HT-29 (cell line): ENCODE results near the gene MYO3B. TPM values are rescaled to one million over a fixed set of nuclear protein-coding genes. Genes with fewer than 3 reads are reported as not detected.
"Not testable (repeated sequence)": the region's sequence is repeated elsewhere in the genome, so short reads cannot be mapped to it uniquely, and the experiment has no call there.

Experiments
- DNase-seq: peaks from one replicate; pipeline ENCODE4 v3.0.0-alpha.2; 2015; ENCODE audit warnings: low spot score
- total RNA-seq: library from RNA; depleted of rRNA; stranded (reverse); fragments of >200 nt; shearing (Covaris generic); gene quantifications from 2 replicates; pipeline ENCODE4 v1.2.3, GENCODE V29; 2014

MYO3B gene
- total RNA-seq, 1 experiment from 2014 or later, result not detected

DNA sequence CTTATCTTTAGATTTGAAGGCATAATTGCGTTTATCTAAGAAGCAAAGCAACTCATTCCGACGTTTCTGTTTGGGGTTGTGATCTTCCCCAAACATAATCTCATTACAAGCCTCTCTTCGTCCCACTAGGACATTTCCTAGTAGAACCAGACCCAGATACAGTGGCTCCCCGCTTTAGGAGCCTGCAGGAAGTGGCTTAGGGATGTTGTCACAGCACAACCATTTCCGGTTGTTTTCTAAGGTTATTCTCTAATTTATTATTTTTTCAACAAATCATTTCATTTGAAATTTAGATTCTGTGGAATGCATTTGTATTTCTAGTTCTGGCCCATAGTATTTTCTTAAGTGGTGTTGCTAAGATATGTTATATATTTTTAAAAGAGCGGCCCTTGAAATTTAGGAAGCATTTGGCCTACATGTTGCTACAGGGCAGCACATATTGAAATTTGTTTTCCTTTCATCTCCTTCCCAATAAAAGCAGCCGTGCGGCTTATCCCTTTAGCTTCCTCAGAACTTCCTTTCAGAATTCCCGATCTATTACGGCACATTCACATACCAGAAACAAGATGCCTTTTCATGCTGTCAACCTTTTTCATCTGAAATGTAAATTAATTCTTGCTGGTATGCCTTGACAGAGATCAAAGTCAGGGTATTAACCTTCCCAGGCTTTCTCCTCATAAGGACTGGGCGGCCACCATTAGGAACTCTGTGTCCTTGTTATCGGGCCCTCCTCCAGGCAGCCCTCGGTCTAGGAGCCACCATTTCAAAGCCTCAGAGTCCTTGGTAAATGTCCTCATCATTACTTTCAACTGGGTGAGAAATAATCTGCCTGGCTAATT lies 326.2 kb downstream of the MYO3B start:
- DNase-seq, result no peak

DNA sequence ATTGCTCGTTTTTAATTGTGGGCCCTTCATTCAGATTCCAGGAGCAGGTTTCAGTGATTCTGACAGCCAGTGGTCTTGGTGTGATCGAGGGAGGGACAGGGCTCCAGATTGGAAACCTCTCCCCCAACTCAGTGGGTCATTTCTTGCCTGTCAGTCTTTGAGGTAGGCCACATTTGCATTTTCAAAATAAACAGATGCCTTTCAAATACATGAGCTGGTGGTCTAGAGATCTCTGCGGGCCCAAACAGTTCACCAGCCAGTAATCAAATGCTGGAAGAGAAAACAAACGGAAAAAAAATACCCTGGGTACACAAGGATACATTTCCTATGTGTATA lies 326.8 kb downstream of the MYO3B start:
- DNase-seq, result no peak

DNA sequence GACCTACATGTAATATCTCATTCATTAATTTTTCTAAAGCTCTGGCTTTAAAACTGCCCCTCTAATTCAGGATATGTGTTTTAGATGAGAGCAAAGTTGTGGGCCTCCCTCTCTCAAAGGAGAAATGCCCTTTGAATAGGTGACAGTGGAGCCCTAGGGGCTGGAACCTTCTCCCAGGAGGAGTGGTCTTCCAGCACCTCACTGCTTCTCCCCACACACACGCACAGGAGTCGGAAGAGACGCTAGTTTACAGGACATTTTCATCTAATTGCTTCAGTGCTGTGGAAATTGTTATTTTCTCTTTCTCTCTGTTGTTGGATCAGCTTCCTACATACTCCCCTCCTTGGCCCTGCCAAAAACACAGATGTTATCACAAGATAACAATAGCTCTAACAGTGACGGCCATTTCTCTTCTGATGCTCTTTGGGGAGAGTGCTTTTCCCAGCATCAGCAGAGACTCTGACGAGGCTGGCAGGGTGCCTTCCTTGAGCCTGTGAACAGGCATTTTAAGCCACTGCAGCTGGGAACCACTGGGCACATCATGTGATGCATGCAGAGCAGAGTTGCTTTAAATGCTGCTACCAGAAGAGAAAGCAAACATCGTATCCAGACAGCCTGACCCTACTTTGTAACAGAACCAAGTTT lies 327.8 kb downstream of the MYO3B start:
- no peak for DNase-seq

DNA sequence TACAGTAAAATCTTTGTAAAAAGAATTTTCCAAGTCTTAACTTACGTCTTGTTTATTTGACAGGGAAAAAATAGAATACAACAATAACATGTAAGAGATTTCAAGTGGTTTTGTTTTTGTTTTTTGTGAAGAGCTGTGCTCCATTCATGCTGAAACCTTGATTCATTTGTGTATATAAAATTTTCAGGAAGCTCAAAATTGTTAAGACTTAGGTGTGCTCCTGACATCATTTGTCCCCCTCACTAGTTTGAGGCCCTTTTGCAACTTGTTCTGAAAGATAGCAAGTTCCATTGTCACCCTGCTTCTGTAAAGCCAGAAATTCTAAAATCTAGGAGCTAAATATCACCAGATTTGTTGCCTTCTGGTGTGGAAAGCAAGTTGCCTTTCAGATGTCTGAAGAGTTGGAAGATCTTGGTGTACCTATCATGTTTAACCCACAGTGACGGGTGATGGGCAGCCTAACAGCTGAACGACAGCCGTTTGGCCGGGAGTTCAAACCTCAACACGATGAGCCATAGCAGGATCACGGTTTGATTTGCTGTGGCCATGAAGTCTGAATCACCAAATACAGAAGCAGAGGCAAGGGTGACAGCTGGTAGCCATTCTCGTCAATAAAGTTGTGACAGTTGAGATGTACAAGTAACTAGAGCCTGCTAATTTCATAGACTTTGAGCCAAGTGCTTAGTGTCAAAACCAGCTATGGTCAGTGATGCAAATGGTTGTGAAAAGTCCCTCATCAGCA lies 331.7 kb downstream of the MYO3B start:
- DNase-seq, result no peak

DNA sequence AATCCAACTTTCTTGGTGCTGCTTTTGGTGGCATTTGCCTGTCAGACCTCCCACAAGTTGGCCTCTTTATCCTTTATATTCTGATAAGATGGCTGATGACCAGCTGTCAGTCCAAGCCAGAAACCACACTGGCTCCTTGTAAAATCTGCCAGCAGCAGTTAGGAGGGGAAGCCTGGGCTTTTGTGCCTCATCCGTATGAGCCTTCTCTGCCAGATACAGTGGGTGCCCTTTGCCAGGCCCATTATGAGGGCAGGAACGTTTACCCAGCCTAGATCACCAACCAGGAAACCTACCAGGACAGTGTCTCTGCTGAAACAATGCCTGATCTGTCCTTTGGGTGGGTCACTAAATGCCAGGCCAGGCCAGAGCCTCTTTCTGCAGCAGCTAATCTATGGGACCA lies 334.3 kb downstream of the MYO3B start:
- DNase-seq, result peak; percentile 50

DNA sequence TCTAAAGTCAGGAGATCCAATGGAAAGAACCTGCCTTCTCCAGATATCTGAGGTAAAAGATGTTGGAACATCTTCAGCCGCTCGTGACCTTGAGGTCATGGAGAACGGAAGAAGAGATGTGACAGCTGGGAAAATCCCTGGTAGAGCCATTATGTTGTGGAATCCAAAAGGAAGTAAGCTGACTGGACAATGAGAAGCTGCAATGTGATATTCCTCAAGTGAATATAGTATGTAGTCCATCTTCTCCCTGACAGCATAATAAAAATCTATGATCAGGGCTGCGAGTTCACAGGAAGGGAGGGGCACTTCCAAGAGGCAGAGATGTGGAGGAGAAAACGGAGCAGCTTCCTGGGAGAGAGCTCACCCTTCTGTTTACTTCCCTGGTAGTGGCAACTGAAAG lies 336.2 kb downstream of the MYO3B start:
- peak; percentile 11 for DNase-seq

DNA sequence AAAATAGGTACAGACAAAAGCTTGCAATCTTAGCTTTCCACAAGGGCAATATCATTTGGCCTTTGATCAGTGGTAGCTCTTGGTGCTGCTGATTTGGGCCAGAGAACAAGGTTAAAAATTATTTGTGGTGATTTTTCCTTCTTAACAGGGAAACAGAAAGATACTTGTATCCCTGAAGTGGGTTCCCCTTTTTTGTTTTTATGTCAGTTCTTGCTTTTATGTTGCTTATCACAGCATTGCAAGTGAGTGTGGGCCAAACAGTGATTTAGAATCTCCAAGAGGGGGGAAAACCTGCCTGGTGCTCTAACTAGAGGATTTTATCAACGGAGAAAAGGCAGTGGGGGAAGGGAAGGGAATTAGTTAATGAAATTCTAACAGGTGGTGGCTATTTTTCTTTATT lies 339.6 kb downstream of the MYO3B start:
- DNase-seq, result no peak

DNA sequence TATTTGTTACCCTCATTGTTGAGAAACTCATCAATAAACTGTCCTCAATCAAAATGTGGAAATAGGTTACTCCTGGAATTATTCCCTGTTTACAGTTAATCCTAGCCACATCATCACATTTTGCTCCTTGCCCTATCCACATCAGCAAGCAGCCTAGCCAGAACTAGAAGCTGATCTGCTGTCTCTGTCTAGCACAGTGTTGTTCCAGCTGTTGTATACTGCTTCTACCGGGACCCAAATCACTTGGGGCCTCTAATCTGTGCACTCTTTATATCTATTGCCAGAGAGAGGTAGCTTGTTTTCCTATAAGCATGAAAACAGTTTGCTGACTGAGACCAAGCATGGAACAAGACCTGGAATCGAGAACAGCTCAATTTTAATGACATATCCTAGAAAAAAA lies 341.0 kb downstream of the MYO3B start:
- no peak for DNase-seq

DNA sequence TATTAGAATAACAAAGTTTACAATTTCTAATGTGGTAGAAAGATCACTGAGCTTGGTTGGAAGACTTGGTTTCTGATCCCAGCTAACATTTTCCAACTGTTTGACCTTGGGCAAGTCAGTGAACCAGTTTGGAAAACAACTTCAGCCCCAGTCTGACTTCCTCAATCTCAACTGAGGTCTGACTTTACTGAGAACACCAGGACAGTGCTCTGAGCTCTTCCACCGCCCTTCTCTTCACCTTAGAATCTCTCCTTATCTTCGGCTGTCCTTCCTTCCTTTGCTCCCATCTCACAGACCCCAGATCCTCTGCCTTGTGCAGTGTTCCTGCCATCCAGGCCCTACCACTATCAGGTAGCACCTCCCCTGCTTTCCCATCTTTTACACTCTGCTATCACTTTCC lies 343.4 kb downstream of the MYO3B start:
- DNase-seq, result no peak

DNA sequence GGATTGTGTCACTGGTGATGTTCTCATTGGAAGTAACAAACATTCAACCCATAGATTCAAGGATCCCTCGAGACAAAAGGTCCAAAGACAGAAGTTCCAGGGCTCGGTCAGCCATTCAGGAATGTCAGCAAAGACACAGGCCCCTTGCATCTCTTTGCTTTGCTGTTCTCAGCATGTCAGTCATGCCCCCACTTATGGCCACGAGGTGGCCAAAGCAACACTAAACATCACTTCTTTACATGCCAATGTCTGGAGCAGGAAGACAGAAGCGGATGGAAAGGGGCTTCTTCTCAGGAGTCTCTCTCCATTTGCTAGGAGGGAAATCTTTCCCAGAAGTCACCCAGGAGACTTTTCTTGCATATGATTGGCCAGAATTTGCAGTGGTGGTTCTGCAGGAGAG lies 345.6 kb downstream of the MYO3B start:
- peak; percentile 26 for DNase-seq

DNA sequence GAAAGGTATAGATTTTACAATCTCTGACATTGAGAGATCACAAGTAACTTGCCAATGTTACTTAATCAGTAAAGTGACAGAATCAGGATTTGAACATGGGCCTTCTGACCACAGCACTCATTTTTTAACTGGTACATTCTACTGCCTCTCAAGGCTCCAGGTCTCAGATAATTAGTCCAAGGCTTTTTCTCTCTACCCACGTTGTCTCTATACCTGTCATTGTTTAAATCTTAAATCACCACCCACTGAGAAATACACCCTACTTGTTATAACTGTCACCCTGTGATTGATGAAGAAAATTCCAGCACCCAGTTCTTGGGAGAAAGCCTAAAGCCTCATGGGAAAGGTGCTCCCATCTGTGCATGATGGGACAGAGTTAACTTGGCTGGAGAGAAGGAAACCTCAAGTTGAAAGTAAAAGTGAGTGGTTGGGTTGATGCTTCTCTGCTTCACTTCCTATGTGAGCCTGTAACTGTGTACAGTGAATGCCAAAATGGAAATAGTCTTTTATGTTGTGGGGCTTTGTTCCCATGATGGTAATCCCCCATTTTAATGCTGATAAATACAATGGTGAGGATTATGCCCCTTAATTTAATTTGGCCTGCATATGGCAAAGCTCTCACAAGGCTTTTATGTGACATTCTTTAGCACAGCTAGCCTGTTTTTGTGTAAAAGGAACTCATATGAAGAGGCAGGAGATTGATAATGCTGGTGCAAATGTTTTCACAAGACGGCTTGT lies 347.1 kb downstream of the MYO3B start:
- peak; percentile 9 for DNase-seq

DNA sequence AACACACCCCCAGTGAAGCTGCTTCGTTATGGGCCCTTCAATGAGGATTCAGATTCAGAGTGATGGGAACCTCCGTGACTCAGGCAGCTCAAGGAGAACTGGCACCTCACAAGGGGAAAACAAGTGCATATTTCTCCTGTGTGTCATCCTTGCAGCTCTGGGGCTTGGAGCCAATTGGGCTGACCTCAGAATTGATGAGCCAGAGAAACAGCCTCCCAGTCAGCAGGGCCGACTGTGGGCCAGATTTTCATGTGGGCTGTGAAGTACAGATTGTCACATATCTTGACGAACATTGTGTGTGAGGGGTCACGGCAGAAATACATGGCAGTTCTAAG lies 347.6 kb downstream of the MYO3B start:
- peak; percentile 46 for DNase-seq

DNA sequence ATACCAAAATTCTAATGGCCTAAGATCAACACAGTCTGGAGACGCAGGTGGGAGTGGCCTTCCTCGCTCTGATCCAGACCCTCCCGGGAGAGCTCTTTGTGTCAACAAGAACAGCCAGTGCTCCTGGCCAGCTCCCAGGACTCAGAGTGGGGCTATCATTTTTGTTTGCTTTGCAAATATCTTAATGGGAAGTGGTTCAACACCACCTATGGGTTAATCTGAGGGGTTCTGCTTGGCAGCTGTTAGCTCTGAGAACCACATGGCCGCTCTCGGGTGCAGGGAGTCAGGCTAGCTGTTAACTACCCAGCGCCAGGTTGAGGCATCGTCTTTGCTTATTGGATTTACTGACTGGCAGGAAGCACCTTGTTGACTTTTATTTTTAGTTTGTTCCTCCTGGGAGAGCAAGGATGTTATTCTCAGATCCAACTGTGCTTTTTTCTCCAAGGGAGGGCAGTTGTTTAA lies 352.4 kb downstream of the MYO3B start:
- DNase-seq, result peak; percentile 85

DNA sequence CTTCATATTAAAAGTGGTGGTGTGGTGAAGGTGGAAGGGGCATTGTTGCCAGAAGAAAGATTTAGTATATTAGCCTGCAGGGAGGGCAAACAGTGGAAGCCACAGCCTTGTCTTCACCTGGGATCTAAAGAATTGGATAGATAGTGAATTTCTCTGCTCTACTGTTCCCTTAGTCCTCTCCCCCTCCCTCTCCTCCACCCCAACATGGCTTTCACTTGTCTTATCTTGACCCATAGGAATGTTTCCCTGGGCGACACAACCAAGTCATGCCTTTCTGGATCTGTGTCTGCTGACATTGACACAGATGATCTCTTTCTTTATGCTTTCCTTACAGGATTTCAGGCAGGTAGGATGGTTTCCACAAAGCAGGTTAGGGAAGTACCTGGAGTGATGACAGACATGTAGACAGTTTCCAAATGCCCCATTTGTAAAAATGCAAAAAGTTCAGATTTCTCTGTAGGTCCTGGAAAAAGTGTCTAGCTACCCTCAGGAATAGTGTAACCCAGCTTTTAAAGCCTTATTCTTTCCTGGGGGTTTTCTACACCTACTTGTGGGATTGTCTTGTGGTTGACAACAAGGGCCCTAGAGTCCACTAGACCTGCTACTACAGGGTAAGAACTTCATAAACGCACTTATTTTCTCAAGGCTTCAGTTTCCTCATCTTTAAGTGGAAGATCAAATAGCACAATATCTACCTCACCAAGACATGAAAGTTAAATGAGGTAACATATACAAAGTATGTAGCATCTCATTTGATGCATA lies 353.0 kb downstream of the MYO3B start:
- DNase-seq, result no peak

DNA sequence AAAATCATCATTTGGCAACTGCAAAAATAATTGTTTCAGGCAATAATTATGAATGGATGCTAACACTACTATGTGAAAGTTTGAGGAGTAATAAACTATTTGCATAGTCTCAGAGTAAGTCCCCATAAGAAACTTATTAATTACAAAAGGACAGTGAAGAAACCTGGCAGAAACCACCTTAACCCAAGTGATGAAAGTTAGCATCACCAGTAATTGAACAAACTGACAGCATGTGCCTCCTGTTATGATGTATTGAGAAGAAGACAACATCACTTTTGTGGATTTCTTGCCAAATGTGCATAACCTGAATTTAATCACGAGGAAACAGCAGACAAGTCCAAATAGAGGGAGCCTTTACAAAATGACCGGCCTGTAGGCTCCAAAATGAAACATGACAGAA lies 353.9 kb downstream of the MYO3B start:
- DNase-seq, result no peak

DNA sequence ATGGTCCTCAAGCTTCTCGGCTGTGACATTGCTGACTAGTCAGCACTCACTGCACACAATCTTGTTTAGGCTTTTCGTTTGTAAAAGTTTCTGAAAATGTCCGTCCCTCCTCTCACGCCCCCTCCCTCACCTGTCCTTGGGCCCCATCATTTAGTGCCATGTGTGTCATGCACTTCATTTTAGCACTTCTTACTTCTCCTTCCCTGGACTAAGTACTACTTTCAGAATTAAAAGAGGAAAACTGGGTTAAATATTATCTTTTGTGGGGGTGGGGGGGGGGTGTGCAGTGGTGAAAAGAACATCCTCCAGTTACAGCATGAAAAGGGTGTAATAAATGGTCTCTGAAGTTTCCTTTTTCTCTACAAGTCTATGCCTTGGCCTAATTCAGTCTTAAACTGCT lies 355.2 kb downstream of the MYO3B start:
- DNase-seq, result no peak

DNA sequence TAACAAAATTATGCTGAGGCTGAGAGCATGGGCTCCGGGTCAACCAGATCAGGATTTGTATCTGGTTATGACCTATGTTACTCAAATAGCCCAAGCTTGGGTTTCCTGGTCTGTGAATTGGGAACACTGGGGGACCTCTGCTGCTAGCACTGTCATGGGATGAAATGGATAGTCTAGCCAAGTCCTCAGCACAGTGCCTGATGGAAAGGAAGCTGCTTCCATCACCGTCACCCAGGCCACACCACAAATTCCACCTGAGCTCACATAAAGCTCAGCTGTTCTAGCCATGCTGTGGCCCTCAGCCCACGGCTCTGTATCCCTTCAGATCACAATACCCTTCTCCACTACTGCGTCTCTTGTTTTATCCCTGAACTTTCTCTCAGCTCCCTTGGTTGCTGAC lies 357.6 kb downstream of the MYO3B start:
- DNase-seq, result no peak

DNA sequence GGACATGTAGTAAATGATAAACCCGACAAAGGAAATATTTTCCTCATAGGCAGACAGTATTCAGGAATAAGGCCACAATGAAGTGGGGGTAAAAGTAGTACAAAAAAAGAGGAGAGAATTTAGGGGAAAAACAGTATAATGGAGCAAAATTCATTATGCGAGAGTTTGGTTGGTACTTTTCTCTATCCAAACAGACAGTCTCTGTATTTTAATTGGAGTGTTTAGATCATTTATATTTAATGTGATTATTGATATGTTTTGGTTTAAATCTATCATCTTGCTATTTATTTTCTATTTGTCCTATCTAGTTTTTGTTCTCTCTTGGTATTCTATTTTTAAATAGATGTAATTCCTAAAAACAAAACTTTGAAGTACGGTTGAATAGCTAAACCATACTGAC lies 366.9 kb downstream of the MYO3B start:
- DNase-seq, result no peak

DNA sequence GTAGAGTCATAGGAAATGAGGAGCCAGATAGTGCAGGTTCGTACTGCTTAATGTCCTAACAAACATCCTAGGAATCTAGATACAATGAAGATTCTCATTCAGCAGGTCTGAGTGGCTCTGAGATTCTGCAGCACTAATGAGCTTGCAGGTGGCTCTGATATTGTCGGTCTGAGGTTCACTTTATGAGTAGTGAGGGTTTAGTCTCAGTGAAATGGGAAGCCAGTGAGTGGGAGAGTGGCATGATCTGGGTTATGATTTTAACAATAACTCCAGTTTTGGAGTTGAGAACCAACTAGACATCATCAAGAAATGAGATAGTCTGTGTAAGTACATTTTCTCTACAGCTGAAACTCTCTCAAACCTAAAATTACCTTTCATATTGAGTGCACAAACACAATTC lies 370.4 kb downstream of the MYO3B start:
- DNase-seq, result no peak

DNA sequence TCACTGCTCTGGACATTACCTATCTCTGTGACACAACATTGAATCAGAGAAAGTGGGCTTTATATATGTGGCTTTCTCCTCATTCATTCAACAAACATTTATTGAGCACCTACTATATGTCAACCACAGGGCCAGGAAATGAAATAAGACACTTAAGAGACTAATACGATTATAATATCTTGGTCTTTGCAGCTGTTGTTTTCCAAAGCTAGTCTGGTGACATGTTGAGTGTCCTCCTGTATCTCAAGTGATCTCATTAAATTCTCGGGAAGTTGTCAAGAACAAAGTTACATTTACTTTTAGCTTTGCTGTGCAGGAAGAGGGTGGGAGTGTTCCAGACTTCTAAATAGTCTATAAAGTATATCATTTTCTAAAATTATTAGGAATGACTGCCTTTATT lies 372.6 kb downstream of the MYO3B start:
- DNase-seq, result no peak

DNA sequence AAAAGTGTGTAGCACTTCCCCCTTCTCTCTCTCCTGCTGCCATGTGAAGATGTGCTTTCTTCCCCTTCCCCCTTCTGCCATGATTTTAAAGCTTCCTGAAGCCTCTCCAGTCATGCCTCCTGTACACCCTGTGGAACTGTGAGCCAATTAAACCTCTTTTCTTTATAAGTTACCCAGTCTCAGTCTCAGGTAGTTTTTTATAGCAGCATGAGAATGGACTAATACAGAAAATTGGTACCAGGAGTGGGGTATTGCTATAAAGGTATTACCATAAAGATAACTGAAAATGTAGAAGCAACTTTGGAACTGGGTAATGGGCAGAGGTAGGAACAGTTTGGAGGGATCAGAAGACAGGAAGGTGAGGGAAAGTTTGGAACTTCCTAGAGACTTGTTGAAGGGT lies 374.0 kb downstream of the MYO3B start:
- DNase-seq, result not testable (repeated sequence)
